GM12892 (cell line): ENCODE measurements around the gene NMRK2.
A peak's percentile ranks its signal among the peaks of the same experiment; 100 is the strongest.

Experiments used
- DNase-seq: peaks from one replicate; pipeline ENCODE4 v3.0.0; 2011; ENCODE audit not compliant: insufficient read length
- FAIRE-seq: peaks from 2 replicates; lab custom pipeline; 2011; peaks lifted over from hg19 to GRCh38; lab: Jason Lieb, UNC
- POLR2A ChIP-seq: IDR thresholded peaks from 2 replicates; pipeline ENCODE4 v1.6.1; 2011; ENCODE audit warnings: low read depth, low read length, control low read depth
- POLR2AphosphoS5 ChIP-seq: IDR thresholded peaks from 2 replicates; pipeline ENCODE4 v1.6.1; 2011; ENCODE audit warnings: low read depth, low read length, control low read depth
- TAF1 ChIP-seq: IDR thresholded peaks from 2 replicates; pipeline ENCODE4 v1.6.1; 2011; ENCODE audit warnings: low read depth, mild to moderate bottlenecking, control low read depth, low read length, borderline replicate concordance

The NMRK2 gene

DNA sequence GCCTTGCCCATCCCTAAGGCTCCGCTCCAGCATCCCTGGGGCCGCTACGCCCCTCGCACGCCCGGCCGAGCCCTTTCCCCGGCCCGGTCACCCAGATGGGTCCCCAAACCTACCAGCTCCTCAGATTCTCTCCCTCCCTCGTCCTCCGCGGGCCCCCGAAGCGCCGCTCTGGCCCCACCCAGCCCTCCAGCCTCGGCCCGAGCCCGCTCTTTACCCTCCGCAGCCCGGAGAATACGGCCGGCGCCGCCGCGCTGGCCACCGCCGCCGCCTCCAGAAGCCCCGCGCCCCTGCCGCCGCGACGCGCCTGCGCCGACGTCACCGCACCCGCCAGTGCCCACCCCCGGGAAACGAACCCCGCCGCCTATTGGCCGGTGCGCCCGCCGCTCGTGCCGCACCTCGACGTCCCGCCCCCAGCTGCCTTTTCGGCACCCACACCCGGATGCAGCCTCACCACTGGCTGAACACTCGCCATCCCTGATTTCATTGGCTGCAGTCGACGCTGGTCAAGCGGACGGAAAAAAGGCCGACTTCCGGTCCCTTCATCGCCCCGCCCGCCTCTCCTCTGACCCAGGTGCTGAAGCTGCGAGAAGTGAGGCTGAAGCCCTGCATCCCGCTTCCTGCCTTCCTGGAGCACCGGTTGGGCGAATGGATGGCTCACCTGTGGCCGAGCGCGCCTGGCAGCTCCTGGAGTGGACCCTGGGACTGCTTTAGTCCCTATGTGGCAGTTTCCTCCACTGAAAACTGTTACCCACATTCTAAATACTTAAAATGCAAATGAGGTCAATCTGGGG is 38.1 kb downstream of the NMRK2 start, which contains the start of gene DAPK3:
TSS of gene DAPK3 (minus strand) at position 292 of the 791 bp plus-strand sequence. CDS start 1,364 bp downstream, outside the sequence.
- TF ChIP-seq TAF1 (no peak), POLR2AphosphoS5 (peak; percentile 49; the same call in 1 of the 2 replicates), POLR2A (peak; percentile 54; the same call in 1 of the 2 replicates)
- FAIRE-seq (peak; percentile 96), DNase-seq (peak; percentile 98)

DNA sequence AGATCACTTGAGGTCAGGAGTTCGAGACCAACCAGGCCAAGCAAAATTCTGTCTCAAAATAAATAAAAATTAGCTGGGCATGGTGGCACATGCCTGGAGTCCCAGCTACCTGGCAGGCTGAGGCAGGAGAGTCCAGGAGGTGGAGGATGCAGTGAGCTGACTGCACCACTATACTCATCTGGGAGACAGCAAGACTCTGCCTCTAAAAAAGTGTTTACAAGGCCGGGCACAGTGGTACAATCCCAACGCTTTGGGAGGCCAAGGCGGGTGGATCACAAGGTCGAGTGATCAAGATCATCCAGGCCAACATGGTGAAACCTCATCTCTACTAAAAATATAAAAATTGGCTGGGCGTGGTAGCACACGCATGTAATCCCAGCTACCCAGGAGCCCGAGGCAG is 42.3 kb downstream of the NMRK2 start:
- no peak for DNase-seq
- no peak for FAIRE-seq
- TF ChIP-seq POLR2A (no peak), POLR2AphosphoS5 (no peak), TAF1 (no peak)

DNA sequence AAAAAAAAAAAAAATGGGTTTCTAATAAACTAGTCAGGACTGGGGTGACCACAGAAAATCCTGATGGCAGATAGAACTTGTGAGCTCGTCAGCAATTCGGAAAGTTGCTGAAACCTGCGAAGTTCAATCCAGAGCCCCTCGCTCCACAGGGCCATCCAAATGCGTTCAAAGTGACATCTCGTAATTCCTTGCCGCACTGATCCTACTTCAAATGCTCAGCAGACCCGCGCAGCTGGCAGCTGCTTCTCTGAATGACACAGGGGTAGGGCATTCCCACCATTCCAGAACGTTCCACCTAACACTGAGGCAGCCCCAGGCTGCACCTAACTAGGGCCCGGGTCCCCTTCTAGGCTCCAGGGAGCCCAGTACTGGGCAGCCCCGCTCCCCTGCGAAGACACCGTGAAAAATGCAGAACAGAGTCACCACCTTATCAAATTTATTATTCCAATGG is 42.8 kb downstream of the NMRK2 start:
- TF ChIP-seq POLR2A (peak; percentile 84), TAF1 (no peak), POLR2AphosphoS5 (peak; percentile 94)
- FAIRE-seq (no peak), DNase-seq (no peak)

- TF ChIP-seq TAF1 (no peak), POLR2AphosphoS5 (peak; percentile 84), POLR2A (peak; percentile 69)
- peak; percentile 13 for DNase-seq
- no peak for FAIRE-seq
These were observed 43.8 kb downstream of the NMRK2 start for GRCh38 chr19:3976495-3977241.

DNA sequence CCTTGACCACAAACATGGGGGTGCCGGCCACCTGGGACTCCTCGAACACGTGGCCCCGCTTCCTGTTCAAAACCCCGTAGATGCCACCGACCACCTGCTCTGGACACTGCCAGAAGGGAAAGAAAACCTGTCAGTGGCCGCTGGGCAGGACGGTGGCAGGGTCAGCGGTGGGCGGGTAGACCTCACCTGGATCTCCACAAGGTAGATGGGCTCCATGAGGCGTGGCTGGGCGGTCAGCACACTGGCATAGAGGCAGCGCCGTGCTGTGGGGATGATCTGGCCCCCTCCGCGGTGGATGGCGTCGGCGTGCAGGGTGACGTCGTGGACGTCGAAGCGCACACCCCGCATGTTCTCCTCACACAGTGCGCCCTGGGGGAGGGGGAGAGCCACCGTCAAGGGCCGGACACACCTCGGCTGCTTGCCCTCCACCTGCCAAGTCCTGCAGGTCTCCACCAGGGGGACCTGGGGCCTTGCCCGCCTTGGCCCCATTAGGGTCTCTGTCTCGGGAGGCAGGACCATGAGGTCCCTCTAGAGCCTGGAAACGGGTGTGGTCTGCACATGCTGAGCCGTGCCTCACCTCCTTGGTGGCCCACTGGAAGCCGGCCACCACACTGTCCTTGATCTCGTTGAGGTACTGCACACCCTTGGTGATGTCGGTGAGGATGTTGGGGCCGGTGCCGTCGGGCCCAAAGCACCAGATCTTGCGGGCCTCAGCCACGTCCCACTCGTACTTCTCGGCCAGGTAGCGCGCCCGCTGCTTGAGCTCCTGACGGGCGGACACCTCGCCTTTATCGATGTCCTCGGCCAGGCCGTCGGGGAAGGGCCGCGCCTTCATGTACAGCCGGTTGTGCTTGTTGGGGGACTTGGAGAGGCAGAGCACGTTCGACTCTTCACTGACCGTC is 44.6 kb downstream of the NMRK2 start:
- FAIRE-seq (no peak), DNase-seq (peak; percentile 24)
- TF ChIP-seq TAF1: no peak
- TF ChIP-seq POLR2AphosphoS5: peak; percentile 49; the same call in 1 of the 2 replicates

DNA sequence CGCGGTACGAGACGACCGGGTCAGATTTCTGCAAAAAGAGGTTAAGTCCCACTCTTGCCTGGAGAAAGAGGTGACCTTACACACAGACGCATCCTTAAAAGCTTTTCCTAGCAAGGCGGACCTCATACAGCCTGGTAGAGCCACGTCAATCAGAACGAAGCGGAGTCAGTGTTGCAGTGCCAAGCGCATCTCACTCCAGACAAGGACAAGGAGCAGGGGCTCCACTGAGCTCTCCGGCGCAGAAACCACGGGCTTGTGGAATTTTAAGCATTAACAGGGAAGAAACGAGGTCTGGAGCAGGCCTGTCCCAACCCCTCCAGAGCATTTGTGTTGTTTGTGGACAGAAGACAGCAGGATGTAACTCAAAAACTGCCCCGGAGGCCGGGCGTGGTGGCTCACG is 45.3 kb downstream of the NMRK2 start:
- DNase-seq (no peak), FAIRE-seq (no peak)
- TF ChIP-seq POLR2AphosphoS5 (no peak; the same call in 1 of the 2 replicates), TAF1 (no peak), POLR2A (no peak)

- peak; percentile 10 for DNase-seq
- FAIRE-seq: no peak
- no peak for TF ChIP-seq TAF1
- no peak for TF ChIP-seq POLR2A
- TF ChIP-seq POLR2AphosphoS5: no peak
These were observed 46.4 kb downstream of the NMRK2 start for GRCh38 chr19:3979289-3979673.

DNA sequence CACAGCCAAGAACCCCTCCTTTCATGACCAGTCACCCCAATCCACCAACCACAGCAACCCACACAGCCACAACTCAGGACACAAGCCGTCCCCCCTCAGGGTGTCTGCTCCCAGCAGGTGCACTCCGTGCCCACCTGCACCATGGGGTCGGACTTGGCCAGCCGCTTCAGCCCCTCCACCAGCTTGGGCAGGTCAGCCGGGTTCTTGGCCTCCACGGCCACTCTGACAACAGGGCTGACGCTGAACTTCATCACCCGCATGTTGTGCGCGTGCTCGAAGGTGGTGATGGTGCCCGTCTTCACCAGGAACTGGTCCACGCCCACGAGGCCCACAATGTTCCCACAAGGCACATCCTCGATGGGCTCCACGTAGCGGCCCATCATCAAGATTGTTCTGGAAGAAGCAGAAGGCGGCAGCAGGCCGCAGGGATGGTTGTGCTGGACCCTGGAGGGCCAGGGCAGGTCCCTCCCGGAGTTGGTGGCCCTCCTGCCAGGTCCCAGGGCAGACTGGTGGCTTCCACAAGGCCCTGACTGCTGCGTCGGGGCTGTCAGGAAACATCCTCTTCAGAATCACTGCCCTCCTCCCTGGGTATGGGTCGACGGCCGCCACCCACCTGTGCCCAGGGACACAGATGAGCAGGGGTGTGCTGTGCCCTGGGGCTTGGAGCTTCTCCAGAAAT is 46.9 kb downstream of the NMRK2 start:
- FAIRE-seq (no peak), DNase-seq (peak; percentile 19)
- TF ChIP-seq POLR2A: peak; percentile 62
- TF ChIP-seq POLR2AphosphoS5: peak; percentile 78
- TF ChIP-seq TAF1: no peak

DNA sequence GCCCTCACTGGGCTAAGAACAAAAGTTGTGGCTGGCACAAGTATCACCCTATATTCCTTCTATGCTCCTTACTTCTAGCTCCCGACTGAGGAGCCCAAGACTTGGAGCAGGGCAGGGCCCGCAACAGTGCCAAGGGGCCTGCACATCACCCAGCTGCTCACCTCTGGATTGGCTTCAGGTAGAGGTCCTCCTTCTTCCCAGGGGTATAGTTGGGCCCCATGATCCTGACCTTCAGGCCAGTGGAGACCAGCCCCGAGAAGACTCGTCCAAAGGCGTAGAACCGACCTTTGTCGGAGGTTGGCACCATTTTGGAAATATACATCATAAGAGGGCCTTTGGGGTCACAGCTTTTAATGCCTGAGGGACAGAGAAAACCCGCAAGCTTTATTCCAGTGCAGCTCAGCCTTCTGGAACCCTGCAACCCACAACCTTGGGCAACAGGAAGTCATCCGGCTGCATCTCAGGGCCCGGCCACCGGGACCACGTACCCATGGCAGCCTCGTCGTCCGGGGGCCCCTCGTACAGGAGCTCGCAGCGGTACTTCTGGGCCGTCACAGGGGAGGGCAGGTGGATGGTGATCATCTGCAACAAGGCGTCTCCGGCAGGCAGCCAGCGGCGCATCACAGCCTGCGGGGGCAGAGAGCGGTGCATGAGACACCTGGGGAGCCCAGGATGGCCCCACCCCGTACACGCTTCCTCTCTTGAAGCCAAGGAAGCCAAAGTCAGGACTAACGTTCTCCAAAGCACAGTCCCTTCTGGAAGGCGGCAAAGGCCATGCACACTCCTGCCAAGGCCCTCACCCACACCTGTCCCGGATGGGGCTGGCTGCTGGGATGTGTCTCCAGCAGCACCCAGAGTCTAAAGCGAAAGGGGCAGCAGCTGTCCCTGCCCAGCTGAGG is 47.7 kb downstream of the NMRK2 start:
- FAIRE-seq: no peak
- peak; percentile 22 for DNase-seq
- TF ChIP-seq POLR2A (no peak; the same call in 1 of the 2 replicates), TAF1 (no peak), POLR2AphosphoS5 (no peak; the same call in none of the 2 replicates)

DNA sequence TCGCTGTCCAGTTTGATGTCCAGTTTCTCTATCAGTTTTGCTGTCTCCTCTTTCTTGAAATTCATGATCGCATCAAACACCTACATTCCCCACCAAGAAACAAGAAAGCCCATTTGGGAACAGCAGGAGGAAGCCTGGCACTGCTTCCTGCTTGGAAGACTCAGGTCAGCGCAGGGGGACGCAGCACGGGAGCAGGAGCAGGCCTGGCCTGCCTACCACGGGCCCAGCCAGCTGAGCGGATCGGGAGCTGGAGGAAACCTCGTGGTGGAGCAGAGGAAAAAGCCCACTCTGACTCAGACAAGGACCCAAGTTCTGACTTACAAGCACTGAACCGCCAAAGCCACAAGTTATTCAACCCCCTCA is 48.5 kb downstream of the NMRK2 start:
- TF ChIP-seq POLR2AphosphoS5: no peak; the same call in 1 of the 2 replicates
- TF ChIP-seq TAF1: no peak
- TF ChIP-seq POLR2A: no peak; the same call in 1 of the 2 replicates
- peak; percentile 12 for DNase-seq
- FAIRE-seq: no peak
